ENCODE measurements around the gene PRKRIP1.
"Not testable (repeated sequence)": the region's sequence is repeated elsewhere in the genome, so short reads cannot be mapped to it uniquely, and the experiment has no call there.

Gene PRKRIP1

GRCh38 chr7:102460467-102460866 lies 64.3 kb downstream of the PRKRIP1 start:
- no peak for DNase-seq

- no peak for DNase-seq
These were observed 67.8 kb downstream of the PRKRIP1 start for GRCh38 chr7:102463841-102464576.

- DNase-seq: peak; percentile 86
These were observed 68.6 kb downstream of the PRKRIP1 start, which contains the start of the genes ALKBH4 and LRWD1 for GRCh38 chr7:102464577-102465280. TSS of gene ALKBH4 (minus strand) at chr7:102464863. CDS start at chr7:102464836, 27 bp downstream. TSS of gene LRWD1 (plus strand) at chr7:102464984. CDS start at chr7:102465081, 97 bp downstream.

GRCh38 chr7:102466097-102466496 lies 69.9 kb downstream of the PRKRIP1 start:
- DNase-seq: no peak

- DNase-seq: no peak
These were observed 71.7 kb downstream of the PRKRIP1 start for GRCh38 chr7:102467581-102468477.

- no peak for DNase-seq
These were observed 72.6 kb downstream of the PRKRIP1 start for GRCh38 chr7:102468478-102469350.

- DNase-seq: no peak
These were observed 73.3 kb downstream of the PRKRIP1 start for GRCh38 chr7:102469351-102469971.

GRCh38 chr7:102469972-102470825 lies 74.0 kb downstream of the PRKRIP1 start:
- no peak for DNase-seq

GRCh38 chr7:102471791-102472125 lies 75.6 kb downstream of the PRKRIP1 start:
- no peak for DNase-seq

- DNase-seq: no peak
These were observed 76.2 kb downstream of the PRKRIP1 start for GRCh38 chr7:102472126-102473041.

GRCh38 chr7:102473271-102473991 lies 77.3 kb downstream of the PRKRIP1 start:
- DNase-seq: no peak

GRCh38 chr7:102474116-102474515 lies 78.0 kb downstream of the PRKRIP1 start:
- DNase-seq: not testable (repeated sequence)

- DNase-seq: not testable (repeated sequence)
These were observed 78.7 kb downstream of the PRKRIP1 start for GRCh38 chr7:102474736-102475435.
